Fibroblast of lung (primary cell): ENCODE results near the gene TMEM150A. TPM values are rescaled to one million over a fixed set of nuclear protein-coding genes. Genes with fewer than 3 reads are reported as not detected.

Experiments used
- DNase-seq, 2 donors: peaks; one replicate each; pipeline versions ENCODE4 v3.0.0 to v3.0.0-alpha.2; 2010; ENCODE audit warnings: low read depth in 2 of 2
- H2AFZ ChIP-seq: 2 replicates; pipeline ENCODE4 v1.5.1; 2012; ENCODE audit warnings: low read length, control low read depth, inconsistent platforms
- H3K27ac ChIP-seq: 2 replicates; pipeline ENCODE4 v1.5.1; 2011; ENCODE audit warnings: low read length, control low read depth; ENCODE audit not compliant: insufficient read depth
- H3K27me3 ChIP-seq: 2 replicates; pipeline ENCODE4 v1.5.1; 2011; ENCODE audit warnings: mild to moderate bottlenecking, low read length; ENCODE audit not compliant: control insufficient read depth, insufficient read depth
- H3K36me3 ChIP-seq: 2 replicates; pipeline ENCODE4 v1.5.1; 2011; ENCODE audit warnings: low read length; ENCODE audit not compliant: control insufficient read depth, insufficient read depth
- H3K4me1 ChIP-seq: 2 replicates; pipeline ENCODE4 v1.5.1; 2011; ENCODE audit warnings: low read length; ENCODE audit not compliant: control insufficient read depth, insufficient read depth; ENCODE audit errors: extremely low read depth
- H3K4me2 ChIP-seq: 2 replicates; pipeline ENCODE4 v1.5.1; 2011; ENCODE audit warnings: low read length, control low read depth; ENCODE audit not compliant: insufficient read depth; ENCODE audit errors: extremely low read depth
- H3K4me3 ChIP-seq, 4 experiments: fragments of 200-600 bp in 1 of 4; sonication (generic) in 1 of 4; replicated peaks in 1 of 4; 2 replicates each; pipeline ENCODE4 v1.5.1; 2011 to 2016; ENCODE audit warnings: low read length in 4 of 4, low read depth in 3 of 4, mild to moderate bottlenecking in 3 of 4, control low read depth in 2 of 4, inconsistent platforms in 1 of 4, mixed read lengths in 1 of 4; ENCODE audit not compliant: insufficient read depth in 1 of 4; ENCODE audit errors: control extremely low read depth in 1 of 4
- H3K79me2 ChIP-seq: 2 replicates; pipeline ENCODE4 v1.5.1; 2012; ENCODE audit warnings: mild to moderate bottlenecking, low read length, inconsistent platforms; ENCODE audit not compliant: control insufficient read depth, insufficient read depth
- H3K9ac ChIP-seq: 2 replicates; pipeline ENCODE4 v1.5.1; 2011; ENCODE audit warnings: mild to moderate bottlenecking, low read length, control low read depth; ENCODE audit not compliant: insufficient read depth
- H3K9me3 ChIP-seq: 2 replicates; pipeline ENCODE4 v1.5.1; 2012; ENCODE audit warnings: low read depth, low read length; ENCODE audit not compliant: control insufficient read depth, insufficient read depth
- H4K20me1 ChIP-seq: 2 replicates; pipeline ENCODE4 v1.5.1; 2011; ENCODE audit warnings: low read length; ENCODE audit not compliant: control insufficient read depth, insufficient read depth; ENCODE audit errors: extremely low read depth
- CTCF ChIP-seq, 2 donors: IDR thresholded peaks in 1 of 2; conservative IDR thresholded peaks in 1 of 2; 1 replicate in 1 of 2; 2 replicates in 1 of 2; pipeline ENCODE4 v1.5.1; 2011 to 2012; ENCODE audit warnings: low read length in 2 of 2, control low read depth in 1 of 2, inconsistent platforms in 1 of 2, low read depth in 1 of 2, mild to moderate bottlenecking in 1 of 2
- EZH2 ChIP-seq: IDR thresholded peaks from 2 replicates; pipeline ENCODE4 v1.5.1; 2012; ENCODE audit warnings: low read length, control low read depth, mild to moderate bottlenecking; ENCODE audit errors: missing control alignments
- polyA plus RNA-seq, 2 donors: library from polyadenylated mRNA; depleted of rRNA in 1 of 2; stranded (reverse) in 1 of 2; unstranded in 1 of 2; fragments of >200 nt; gene quantifications; 2 replicates each; pipeline ENCODE4 v1.2.1, GENCODE V29; 2011 to 2012; ENCODE audit warnings: missing spikeins in 1 of 2
- total RNA-seq: library from RNA; depleted of rRNA; stranded (reverse); fragments of >200 nt; gene quantifications from 2 replicates; pipeline ENCODE4 v1.2.1, GENCODE V29; 2014

TMEM150A gene
- total and polyA plus RNA-seq, 2 donors (not counting 1 experiment from before 2014, with no cell fraction given): 13.2 to 15.5 TPM

- H4K20me1 ChIP-seq: no peaks in the 10 kb centered on the region
- H3K9ac ChIP-seq: no peak overlapping the region
- DNase-seq: no peak
- H3K27ac ChIP-seq: no peak overlapping the region
- TF ChIP-seq CTCF (conservative IDR thresholded peaks at IDR 0.05 in 1 of 2, IDR thresholded peaks at IDR 0.05 in 1 of 2; ENCODE audit: low read depth in 1 of 2, low read length in 2 of 2) (no peak), EZH2 (no peak)
- H3K4me2 ChIP-seq: no peak overlapping the region
- H3K27me3 ChIP-seq: no peaks in the 10 kb centered on the region
- peaks cover 3% of the 10 kb centered on the region for H3K4me1 ChIP-seq
- no peak overlapping the region for H2AFZ ChIP-seq
- no peaks in the 10 kb centered on the region for H3K9me3 ChIP-seq
- peaks cover 24% of the 10 kb centered on the region for H3K36me3 ChIP-seq
- H3K79me2 ChIP-seq: peaks cover 26% of the 10 kb centered on the region
- H3K4me3 ChIP-seq: no peak overlapping the region
These were observed 45.4 kb downstream of the TMEM150A start for GRCh38 chr2:85557130-85557529.

- no peak overlapping the region for H2AFZ ChIP-seq
- H3K9ac ChIP-seq: no peak overlapping the region
- no peaks in the 10 kb centered on the region for H4K20me1 ChIP-seq
- H3K4me2 ChIP-seq: no peak overlapping the region
- no peak overlapping the region for H3K27ac ChIP-seq
- H3K4me3 ChIP-seq: no peak overlapping the region
- peaks cover 28% of the 10 kb centered on the region for H3K36me3 ChIP-seq
- no peak for TF ChIP-seq EZH2
- TF ChIP-seq CTCF (conservative IDR thresholded peaks at IDR 0.05 in 1 of 2, IDR thresholded peaks at IDR 0.05 in 1 of 2; ENCODE audit: low read depth in 1 of 2, low read length in 2 of 2): no peak
- H3K9me3 ChIP-seq: no peaks in the 10 kb centered on the region
- DNase-seq: no peak
- H3K79me2 ChIP-seq: peaks cover 17% of the 10 kb centered on the region
- H3K27me3 ChIP-seq: no peaks in the 10 kb centered on the region
- peaks cover 10% of the 10 kb centered on the region for H3K4me1 ChIP-seq
These were observed 47.4 kb downstream of the TMEM150A start for GRCh38 chr2:85554980-85555612.

GRCh38 chr2:85553184-85553583 lies 49.3 kb downstream of the TMEM150A start:
- Histone ChIP-seq H3K36me3 (peaks cover 24% of the 10 kb centered on the region), H3K4me3 (no peak overlapping the region), H3K27ac (no peak overlapping the region), H3K9me3 (no peaks in the 10 kb centered on the region), H3K79me2 (peaks cover 5% of the 10 kb centered on the region), H3K4me2 (no peak overlapping the region), H4K20me1 (no peaks in the 10 kb centered on the region), H3K4me1 (peaks cover 11% of the 10 kb centered on the region), H3K9ac (no peak overlapping the region), H2AFZ (no peak overlapping the region), H3K27me3 (no peaks in the 10 kb centered on the region)
- TF ChIP-seq EZH2: no peak
- no peak for TF ChIP-seq CTCF (conservative IDR thresholded peaks at IDR 0.05 in 1 of 2, IDR thresholded peaks at IDR 0.05 in 1 of 2; ENCODE audit: low read depth in 1 of 2, low read length in 2 of 2)
- DNase-seq: no peak
